Spleen (tissue), 11 donors: ENCODE measurements around the gene PTPRZ1. TPM values are rescaled to one million over a fixed set of nuclear protein-coding genes. Genes with fewer than 3 reads are reported as not detected.

Experiments
- DNase-seq: peaks from one replicate; pipeline ENCODE4 v3.0.0-alpha.2; 2020
- H3K27ac ChIP-seq, 8 donors: fragments of 200-600 bp; sonication (generic) in 7 of 8; 1 replicate in 4 of 8; 2 replicates in 4 of 8; pipeline versions ENCODE4 v1.5.0 to v1.8.0; 2016 to 2021; ENCODE audit warnings: inconsistent platforms in 4 of 8, mild to moderate bottlenecking in 4 of 8, moderate library complexity in 1 of 8
- H3K27me3 ChIP-seq, 7 donors: fragments of 200-600 bp; sonication (generic) in 6 of 7; replicated peaks in 1 of 7; 1 replicate in 4 of 7; 2 replicates in 3 of 7; pipeline versions ENCODE4 v1.5.0 to v1.8.0; 2016 to 2021; ENCODE audit warnings: inconsistent platforms in 3 of 7, mild to moderate bottlenecking in 1 of 7
- H3K36me3 ChIP-seq, 6 donors: fragments of 200-600 bp; sonication (generic) in 5 of 6; 1 replicate in 4 of 6; 2 replicates in 2 of 6; pipeline versions ENCODE4 v1.5.0 to v1.8.0; 2016 to 2021; ENCODE audit warnings: inconsistent platforms in 2 of 6
- H3K4me1 ChIP-seq, 6 donors: fragments of 200-600 bp; sonication (generic) in 5 of 6; 1 replicate in 3 of 6; 2 replicates in 3 of 6; pipeline versions ENCODE4 v1.5.0 to v1.8.0; 2016 to 2021; ENCODE audit warnings: inconsistent platforms in 3 of 6
- H3K4me3 ChIP-seq, 8 donors: fragments of 200-600 bp; sonication (generic) in 7 of 8; 1 replicate in 4 of 8; 2 replicates in 4 of 8; pipeline versions ENCODE4 v1.5.0 to v1.8.0; 2016 to 2021; ENCODE audit warnings: inconsistent platforms in 4 of 8, mild to moderate bottlenecking in 4 of 8, moderate library complexity in 2 of 8
- H3K9me3 ChIP-seq, 8 donors: fragments of 200-600 bp; sonication (generic) in 7 of 8; 1 replicate in 4 of 8; 2 replicates in 4 of 8; pipeline versions ENCODE4 v1.5.0 to v1.8.0; 2016 to 2021; ENCODE audit warnings: inconsistent platforms in 4 of 8
- CTCF ChIP-seq, 11 experiments: fragments of 200-600 bp in 7 of 11; fragments of 450-650 bp in 4 of 11; sonication (generic) in 4 of 11; IDR thresholded peaks in 8 of 11; conservative IDR thresholded peaks in 3 of 11; 1 replicate in 7 of 11; 2 replicates in 4 of 11; pipeline versions ENCODE4 v1.4.0 to v1.8.0; 2016 to 2021; ENCODE audit warnings: antibody characterized with exemption in 11 of 11, inconsistent platforms in 4 of 11, mild to moderate bottlenecking in 1 of 11
- POLR2A ChIP-seq, 3 donors: fragments of 450-650 bp; IDR thresholded peaks; one replicate each; pipeline ENCODE4 v1.5.1; 2017; ENCODE audit warnings: antibody characterized with exemption in 3 of 3, mild to moderate bottlenecking in 1 of 3
- POLR2AphosphoS5 ChIP-seq, 3 donors: sonication (generic); formaldehyde crosslinking; IDR thresholded peaks; one replicate each; pipeline ENCODE4 v1.5.1; 2017; ENCODE audit warnings: antibody characterized with exemption in 3 of 3
- WGBS, 5 donors: extraction: QIAGEN DNeasy Blood & Tissue Kit in 3 of 5; methylation state at CpG; one replicate each; pipeline versions ENCODE4 v1.1.5 to v1.1.7; 2013 to 2018; 5-methylcytosine and 5-hydroxymethylcytosine counted together
- intact Hi-C: fragments of 100-400 bp; cut with DNase I; formaldehyde crosslinking; loops from one replicate; pipeline ENCODE4 v1.15.0; 2023; ENCODE audit warnings: low total_unique reads
- polyA plus RNA-seq, 3 donors: library from polyadenylated mRNA; stranded (reverse); fragments of 200-250 nt; gene quantifications; one replicate each; pipeline ENCODE4 v1.2.1, GENCODE V29; 2013
- total RNA-seq, 7 donors: library from RNA; depleted of rRNA in 3 of 7; stranded (reverse); fragments of >200 nt in 3 of 7; fragmentation: NEBNext Ultra II Directional in 4 of 7; extraction: Animal tissue kit (Norgen Biotek cat#: 25700) in 4 of 7; gene quantifications; one replicate each; pipeline versions ENCODE4 v1.1.0 to v1.2.1, GENCODE V29; 2016 to 2021
- donor health status: healthy with polysubstance abuse.
- donor health status: DM: no; HTN: no; CAD: no; lungs with moderate emphysema.
- donor health status: DM: no; HTN: no; CAD: no.
- donor health status: Bipolar disorder and iron deficiency.
- donor health status: healthy.
- donor health status: DM: no; HTN: no; CAD: no.
- donor health status: DM: yes; HTN: yes; CAD: no.

The PTPRZ1 gene
- total and polyA plus RNA-seq, 10 donors, result 0.87 to 5.9 (median 1.4) TPM

- 76 to 98% (median 88%) methylated on average over 1 of the region's 1 CpG for WGBS, 5 donors
- H3K27me3 ChIP-seq, result no peaks in the 10 kb centered on the region
- no peak overlapping the region for H3K4me3 ChIP-seq
- no peaks in the 10 kb centered on the region for H3K9me3 ChIP-seq
- H3K4me1 ChIP-seq, result no peaks in the 10 kb centered on the region
- DNase-seq, result no peak
- no peak overlapping the region for H3K27ac ChIP-seq
- intact Hi-C loops, result no loop called here
- no peaks in the 10 kb centered on the region for H3K36me3 ChIP-seq
- TF ChIP-seq POLR2AphosphoS5 (IDR thresholded peaks at IDR 0.05), result no peak
- no peak for TF ChIP-seq POLR2A (IDR thresholded peaks at IDR 0.05)
- no peak for TF ChIP-seq CTCF (IDR thresholded peaks at IDR 0.05 in 8 of 11, conservative IDR thresholded peaks at IDR 0.05 in 3 of 11)
Measured at GRCh38 chr7:121932768-121933167, 59.8 kb downstream of the PTPRZ1 start.

GRCh38 chr7:121936951-121937623, 64.1 kb downstream of the PTPRZ1 start:
- intact Hi-C loops, result no loop called here
- 71 to 85% (median 80%) methylated on average over 6 of the region's 6 CpGs for WGBS, 5 donors

GRCh38 chr7:121938429-121938996, 65.6 kb downstream of the PTPRZ1 start:
- Histone ChIP-seq H3K36me3 (no peaks in the 10 kb centered on the region), H3K27ac (no peak overlapping the region), H3K4me3 (no peak overlapping the region), H3K27me3 (no peaks in the 10 kb centered on the region), H3K4me1 (no peaks in the 10 kb centered on the region), H3K9me3 (no peaks in the 10 kb centered on the region)
- no peak for TF ChIP-seq POLR2A (IDR thresholded peaks at IDR 0.05)
- no peak for TF ChIP-seq POLR2AphosphoS5 (IDR thresholded peaks at IDR 0.05)
- TF ChIP-seq CTCF (IDR thresholded peaks at IDR 0.05 in 8 of 11, conservative IDR thresholded peaks at IDR 0.05 in 3 of 11), result no peak
- WGBS, 5 donors, result 5 to 13% (median 8%) methylated on average over 4 of the region's 4 CpGs
- intact Hi-C loops, result no loop called here
- DNase-seq, result no peak

More at GRCh38 chr7:121936951-121937623, 64.1 kb downstream of the PTPRZ1 start:
- DNase-seq, result no peak
- Histone ChIP-seq H3K9me3 (no peaks in the 10 kb centered on the region), H3K27me3 (no peaks in the 10 kb centered on the region), H3K4me3 (no peak overlapping the region), H3K36me3 (no peaks in the 10 kb centered on the region), H3K4me1 (no peaks in the 10 kb centered on the region), H3K27ac (no peak overlapping the region)
- TF ChIP-seq CTCF (IDR thresholded peaks at IDR 0.05 in 8 of 11, conservative IDR thresholded peaks at IDR 0.05 in 3 of 11) (no peak), POLR2A (IDR thresholded peaks at IDR 0.05) (no peak), POLR2AphosphoS5 (IDR thresholded peaks at IDR 0.05) (no peak)

- Histone ChIP-seq H3K4me1 (no peaks in the 10 kb centered on the region), H3K27ac (no peak overlapping the region), H3K4me3 (no peak overlapping the region), H3K36me3 (no peaks in the 10 kb centered on the region), H3K27me3 (no peaks in the 10 kb centered on the region), H3K9me3 (no peaks in the 10 kb centered on the region)
- TF ChIP-seq POLR2AphosphoS5 (IDR thresholded peaks at IDR 0.05) (no peak), POLR2A (IDR thresholded peaks at IDR 0.05) (no peak), CTCF (IDR thresholded peaks at IDR 0.05 in 8 of 11, conservative IDR thresholded peaks at IDR 0.05 in 3 of 11) (no peak)
- 37 to 53% (median 50%) methylated on average over 3 of the region's 3 CpGs for WGBS, 5 donors
- DNase-seq, result no peak
- intact Hi-C loops, result no loop called here
Measured at GRCh38 chr7:121940918-121941317, 68.0 kb downstream of the PTPRZ1 start.
